NCI-H226 (cell line): Measurements from ENCODE around the gene SLC29A3.

Experiments
- DNase-seq: peaks from one replicate; pipeline ENCODE4 v3.0.0-alpha.2; 2015

Gene SLC29A3

DNA sequence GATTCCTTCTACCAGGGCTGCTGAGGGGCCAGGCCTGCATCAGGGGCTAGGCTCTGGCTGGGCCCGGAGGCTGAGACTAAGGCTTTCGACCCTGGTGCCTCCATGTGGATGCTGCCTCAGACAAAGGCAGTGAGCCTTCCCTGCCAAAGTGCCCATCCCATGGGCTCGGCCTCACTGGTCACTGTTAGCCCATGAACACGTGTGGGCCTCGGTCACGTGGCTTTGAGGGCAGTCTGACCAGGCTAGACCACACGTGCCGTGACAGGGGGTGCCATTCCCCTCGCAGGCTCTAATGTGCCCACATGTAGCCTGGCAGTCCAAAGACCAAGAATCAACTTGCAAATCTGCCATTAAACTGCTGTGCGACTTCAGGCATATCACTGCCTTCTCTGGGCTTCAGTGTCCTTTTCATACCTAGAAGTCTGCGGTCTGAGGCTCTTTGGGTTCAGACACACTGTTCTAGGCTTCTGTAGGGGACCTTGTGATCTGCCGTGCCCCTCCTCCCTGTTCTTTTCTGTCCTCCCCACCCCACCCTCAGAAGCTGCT lies 17.6 kb upstream of the SLC29A3 start:
- DNase-seq = no peak

DNA sequence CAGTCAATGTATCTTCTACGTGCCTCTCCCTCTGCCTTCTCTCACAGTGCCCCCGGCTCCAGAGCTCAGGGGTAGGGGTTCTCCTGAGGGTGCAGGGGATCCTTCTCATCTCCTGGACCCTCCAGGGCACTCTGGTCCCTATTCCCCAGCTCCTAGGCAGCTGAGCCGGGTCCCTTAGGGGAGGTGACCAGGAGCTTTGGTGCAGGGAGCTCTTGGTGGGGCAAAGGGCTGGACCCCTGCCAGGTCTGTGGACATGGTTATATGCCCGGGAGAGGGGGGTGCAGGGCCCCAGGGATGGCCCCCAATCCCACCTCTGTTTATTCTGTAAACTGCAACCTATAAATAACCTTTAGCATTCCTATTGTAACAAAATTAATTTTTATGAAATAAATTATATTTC lies 16.6 kb upstream of the SLC29A3 start:
- DNase-seq = no peak

DNA sequence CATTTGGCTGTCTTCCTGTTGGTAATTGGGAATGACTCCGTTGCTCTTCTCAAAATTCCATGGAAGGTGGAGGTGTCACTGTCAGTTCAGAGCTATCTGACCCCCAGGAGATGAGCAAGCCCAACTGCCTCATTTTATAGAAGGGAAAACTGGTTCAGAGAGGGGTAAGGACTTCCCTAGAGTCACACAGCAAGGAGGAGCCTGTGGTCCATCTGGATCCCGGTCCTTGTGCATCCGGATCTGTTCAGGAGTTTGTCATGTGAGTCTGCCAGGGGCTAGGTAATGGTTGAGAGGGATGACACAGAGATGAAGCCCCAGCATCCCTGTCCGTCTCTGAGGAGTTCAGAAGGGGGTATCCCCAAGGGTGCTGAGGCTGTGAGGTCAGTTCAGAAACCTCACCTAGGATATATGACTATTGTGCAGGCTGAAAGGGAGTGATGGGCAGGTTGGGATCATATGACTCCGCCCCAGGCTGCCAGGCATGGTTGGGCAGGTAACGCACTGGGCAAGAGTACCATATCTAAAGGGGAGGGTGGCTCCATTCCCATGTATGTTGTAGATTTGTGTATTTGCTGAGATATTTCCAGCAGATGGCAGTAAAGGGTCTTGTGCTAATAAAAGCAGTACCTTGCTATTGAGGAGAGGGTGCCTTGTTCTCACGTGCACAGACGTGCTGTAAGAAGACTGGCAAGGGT lies 16.0 kb upstream of the SLC29A3 start:
- peak; percentile 37 for DNase-seq

DNA sequence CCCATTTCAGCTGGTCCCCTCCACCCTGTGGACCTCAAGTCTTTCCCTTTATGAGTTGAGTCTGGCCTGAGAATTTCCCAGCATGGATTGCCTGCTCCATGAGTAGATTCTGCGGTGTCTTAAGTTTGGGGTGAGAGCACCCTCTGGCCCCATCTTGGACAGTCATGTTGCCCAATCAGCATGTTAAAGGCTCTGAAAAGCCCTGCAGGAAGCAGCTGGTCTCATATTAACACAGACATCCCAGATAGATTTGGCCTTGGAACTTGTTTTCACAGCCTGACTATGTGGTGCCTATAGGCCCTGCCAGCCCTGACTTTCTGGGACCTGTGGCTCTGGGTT lies 15.5 kb upstream of the SLC29A3 start:
- no peak for DNase-seq

DNA sequence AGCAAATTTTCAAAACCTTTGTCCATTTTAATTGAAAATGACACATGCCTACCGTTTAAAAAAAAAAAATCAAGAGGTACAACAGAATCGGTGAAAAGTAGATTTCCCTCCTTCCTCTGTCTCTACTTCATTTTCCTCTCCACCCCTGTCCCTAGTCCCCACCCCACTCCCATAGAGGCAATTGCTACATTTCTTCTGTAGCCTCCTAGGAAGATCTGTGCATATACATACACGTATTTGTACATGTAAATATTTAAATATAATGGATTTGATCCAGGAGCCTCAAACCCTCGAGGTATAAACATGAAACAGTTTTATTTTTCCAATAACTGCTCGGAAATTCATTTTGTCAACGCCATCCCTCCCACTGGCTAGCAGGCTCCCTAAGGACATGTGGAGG lies 14.1 kb upstream of the SLC29A3 start:
- no peak for DNase-seq

DNA sequence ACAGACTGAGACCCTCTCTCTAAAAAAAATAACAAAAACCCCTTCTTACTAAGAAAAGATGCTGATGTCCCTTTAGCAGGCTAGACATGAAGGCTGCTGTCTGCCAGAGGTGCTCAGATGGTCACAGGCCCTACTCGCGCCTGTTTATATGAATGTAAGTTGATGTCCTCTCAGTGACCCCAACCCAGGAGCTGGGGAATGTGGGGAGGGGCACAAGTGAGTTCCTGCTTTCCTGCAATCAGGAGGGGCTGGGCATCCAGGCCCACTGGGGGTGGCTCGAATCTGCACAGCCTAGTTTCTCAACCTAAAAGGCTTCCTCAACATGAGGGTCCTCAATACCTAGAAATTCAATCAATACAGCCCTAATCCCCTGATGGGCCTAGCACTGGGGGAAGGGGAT lies 12.1 kb upstream of the SLC29A3 start:
- DNase-seq = no peak

DNA sequence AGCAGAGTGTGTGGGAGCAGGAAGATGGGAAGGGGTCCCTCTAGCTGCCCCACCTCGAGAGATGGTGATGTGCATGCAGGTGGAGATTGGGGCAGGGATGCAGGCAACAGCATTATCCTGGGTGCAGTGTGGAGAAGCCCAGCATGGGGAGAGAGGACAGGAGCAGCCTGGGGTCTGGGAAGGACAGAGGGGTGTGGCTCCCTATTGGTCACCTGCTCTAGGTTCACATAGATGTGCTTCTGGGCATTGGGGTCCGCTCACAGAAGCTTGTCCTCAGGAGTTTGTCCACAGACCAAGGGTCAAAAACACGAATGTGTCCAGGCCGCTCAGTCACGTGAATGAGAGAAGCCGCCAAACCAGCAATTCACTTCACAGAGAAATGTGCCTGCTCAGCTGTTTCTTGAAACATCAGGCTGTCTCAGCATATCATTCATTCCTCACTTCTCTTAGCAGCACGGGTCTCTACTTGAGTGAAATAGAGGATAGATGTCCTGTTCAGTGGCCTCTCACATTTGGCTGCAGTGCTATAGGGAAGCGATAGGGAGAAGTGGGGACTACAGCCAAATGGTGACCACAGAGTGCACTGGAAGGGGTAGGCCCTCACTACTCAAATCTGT lies 11.5 kb upstream of the SLC29A3 start:
- no peak for DNase-seq

DNA sequence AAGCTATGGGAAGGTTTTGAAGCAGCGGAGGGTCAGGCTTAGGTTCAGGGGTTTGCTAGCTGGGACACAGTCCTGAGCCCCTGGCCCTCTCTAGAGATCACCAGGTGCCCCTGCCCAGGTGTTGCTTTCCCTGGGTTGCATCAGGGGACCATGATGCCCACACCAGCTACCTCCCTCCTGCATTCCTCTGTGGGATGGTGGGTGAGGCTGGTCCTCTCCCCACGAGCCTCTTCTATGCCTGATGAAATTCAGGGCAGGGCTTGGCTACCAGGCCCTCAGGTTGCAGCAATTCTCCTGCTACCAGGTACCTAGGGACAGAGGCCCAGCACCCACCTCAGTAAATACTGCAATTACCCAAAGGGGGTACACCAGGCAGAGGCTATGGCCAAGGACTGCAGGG lies 10.8 kb upstream of the SLC29A3 start:
- no peak for DNase-seq

DNA sequence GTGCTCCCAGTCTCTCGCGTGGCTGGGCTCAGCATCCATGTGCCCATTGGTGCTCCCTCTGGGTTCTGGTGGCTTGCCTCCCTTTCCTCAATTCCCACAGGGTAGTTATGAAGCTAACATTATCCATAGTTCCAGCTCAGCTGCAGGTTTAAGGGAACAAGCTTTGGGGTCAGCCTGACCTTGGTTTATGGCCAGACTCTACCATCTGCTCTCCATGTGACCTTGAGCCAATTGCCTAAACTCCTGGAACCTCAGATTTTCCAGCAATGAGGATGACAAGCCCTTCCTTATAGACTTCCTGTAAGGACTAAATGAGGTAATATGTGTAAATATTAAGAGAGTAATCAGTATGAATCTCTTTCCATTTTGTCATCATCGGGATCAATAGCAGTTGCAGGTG lies 10.1 kb upstream of the SLC29A3 start:
- DNase-seq = no peak

DNA sequence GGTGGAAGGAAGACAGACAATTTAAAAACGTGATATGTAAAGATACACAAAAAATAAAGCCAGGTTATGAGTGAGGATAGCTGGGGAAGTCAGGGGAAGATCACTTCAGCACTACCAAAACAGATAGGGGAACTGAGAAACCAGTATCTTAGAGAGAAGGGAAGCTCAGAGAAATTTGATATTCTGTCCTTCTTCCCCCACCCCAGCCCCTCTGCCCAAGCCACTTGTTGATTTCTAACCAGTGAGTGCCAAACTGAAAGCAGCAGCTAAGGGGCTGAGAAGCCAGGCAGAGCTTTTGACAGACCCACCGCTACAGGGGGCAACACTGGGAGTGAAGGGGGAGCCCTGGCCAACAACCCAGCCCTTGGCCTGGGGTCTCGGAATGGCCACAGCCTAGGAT lies 9.1 kb upstream of the SLC29A3 start:
- no peak for DNase-seq

DNA sequence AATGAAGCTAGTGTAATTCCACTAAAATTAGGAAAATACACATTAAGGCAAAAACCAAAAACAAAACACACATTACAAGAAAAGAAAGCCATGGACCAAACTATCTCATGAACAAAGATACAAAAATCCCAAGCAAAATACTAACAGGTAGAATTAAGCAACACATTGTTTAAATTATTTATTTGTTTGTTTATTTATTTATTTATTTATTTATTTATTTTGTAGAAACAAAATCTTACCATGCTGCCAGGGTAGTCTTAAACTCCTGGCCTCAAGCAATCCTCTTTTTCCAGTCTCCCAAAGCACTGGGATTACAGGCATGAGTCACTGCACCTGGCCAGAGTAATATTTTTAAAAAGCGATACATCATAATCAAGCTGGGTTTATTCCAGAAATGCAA lies 6.8 kb upstream of the SLC29A3 start:
- no peak for DNase-seq

DNA sequence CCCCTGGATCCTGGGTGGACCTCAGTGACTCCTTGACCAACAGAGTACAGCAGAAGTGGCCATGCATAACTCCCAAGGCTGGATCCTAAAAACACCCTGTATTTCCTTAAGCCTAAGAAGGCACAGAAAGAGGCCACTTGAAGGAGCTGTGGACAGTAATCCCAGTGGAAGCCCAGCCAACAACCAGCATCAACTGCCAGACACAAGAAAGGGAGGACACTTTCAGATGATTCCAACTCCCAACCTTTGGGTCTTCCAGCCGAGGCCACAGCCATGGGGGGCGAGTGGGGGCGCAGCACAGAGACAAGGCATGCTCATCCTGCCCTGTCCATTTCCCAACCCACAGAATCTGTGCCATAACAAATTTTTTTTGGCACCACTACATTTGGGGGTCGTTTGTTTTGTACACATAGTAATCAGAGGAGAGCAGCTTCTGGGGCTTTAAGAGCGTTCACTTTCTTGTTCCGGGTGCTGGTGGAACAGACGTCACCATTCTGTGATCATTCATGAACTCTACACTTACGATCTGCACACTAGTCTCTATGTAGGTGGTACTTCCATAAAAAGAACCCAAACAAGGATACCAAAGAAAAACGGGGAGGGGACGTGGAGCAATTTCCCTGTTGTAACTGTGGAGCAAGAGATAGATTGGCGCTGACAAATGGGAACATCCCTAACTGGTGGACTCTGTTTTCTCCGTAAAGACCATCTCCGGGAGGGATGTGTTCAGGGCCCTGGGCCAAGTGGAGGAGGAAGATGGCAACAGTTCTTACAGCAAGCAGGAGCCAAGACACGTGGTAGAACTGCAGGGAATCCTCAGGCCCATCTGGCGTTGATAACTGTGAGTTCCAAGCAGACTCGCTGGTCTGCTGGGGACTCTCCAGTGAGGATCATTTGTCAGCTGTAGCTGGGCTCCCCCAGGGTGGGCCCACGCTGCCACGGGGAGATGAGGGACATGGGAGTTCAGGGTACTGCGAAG lies 6.0 kb upstream of the SLC29A3 start:
- no peak for DNase-seq

DNA sequence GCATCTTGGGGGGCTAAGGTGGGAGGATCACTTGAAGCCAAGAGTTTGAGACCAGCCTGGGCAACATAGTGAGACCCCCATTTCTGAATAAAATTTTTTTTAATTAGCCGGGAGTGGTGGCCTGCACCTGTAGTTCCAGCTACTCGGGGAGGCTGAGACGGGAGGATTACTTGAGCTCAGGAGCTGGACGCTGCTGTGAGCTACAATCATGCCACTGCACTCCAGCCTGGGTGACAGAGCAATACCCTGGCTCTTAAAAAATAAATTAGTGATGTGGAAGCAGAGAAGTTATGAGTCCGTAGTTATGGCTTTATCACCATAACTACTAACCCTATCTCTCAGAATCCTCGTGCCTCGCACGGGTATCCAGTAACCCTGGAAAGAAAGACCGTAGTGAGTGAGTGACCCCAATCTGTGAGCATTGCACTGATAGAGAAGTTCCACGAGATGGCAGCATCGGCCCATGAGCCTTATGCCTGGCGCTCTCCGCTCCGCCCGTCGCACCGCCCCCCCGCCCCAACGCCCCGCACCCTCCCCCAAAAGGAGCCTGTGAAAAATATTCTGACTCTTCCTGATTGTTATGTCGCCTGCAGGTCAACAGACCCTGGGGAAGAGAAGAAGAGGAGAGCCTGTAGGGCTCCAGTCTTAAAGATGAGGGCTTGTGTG lies 4.9 kb upstream of the SLC29A3 start:
- no peak for DNase-seq

DNA sequence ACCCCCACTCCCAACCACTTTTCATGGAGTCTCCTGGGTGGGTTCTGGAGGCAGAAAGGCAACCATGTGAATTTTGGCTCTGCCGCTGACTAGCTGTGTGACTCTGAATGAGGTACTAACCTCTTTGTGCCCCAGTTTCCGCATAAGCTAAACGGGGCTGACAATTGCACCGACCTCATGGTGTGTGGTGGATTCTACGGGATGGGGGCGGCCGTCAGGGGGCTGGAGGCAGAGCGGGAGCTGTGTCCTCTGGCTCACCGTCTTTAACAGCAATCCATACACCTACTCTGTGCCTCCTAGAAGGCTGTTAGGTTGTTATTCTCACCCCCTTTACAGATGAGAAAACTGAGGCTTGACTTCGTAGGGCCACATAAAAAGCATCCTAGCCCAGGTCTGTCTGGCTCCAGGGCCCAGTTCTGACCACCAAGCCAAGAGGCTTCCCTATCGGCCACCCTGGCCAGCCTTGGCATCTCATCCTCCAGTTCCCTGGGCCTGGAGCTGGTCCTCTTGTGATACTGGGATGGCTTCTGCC lies 4.3 kb upstream of the SLC29A3 start:
- no peak for DNase-seq

DNA sequence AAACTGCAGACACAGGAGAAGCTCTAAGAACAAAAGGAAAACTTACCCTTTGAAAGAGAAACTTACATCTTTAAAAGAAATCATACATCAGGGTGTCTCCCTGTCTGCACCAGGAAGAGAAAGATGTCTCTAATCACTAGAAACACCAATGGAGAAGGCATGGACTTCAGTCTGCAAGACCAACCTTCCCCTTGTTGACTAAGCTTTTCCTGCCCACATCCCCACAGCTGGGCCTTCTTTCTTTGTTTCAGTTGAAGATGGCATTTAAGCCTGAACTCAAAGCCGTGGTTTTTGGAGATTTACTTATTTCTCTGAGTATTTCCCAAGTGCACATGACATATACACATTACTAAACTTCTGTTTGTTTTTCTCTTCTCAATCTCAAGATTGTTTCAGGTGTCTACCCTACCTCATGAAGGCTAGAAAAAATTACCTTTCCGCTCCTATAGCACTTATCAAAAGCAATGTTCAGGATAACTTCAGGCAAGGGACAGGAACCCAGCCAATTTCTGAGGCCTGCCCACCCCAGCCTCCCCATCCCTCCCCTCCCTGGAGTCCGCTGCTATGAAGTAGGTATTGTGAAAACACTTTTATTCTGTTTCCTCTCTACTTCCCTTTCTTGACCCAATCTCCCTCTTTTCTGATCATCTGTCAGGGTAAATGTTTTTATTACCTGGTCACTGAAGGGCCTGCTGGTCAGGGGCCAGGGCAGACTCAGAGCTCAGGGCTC lies 2.8 kb upstream of the SLC29A3 start:
- no peak for DNase-seq

DNA sequence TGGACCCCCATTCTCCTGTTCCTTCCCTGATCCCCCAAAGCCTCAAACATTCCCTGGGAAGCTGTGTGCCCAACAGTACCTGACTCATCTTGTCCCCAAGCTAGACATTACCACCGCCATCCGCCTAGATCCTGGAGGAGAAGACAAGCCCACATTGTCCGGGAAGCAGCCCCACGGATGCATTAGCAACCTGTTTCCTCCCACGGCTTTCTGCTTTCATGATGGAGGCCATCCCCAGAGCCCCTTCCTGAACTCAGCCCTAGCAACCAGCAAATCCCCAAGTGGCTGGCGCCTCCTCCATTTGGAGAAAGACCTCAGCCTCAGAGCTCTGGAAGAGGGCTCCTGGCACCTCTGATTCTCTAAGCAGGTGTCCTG lies 2.3 kb upstream of the SLC29A3 start:
- no peak for DNase-seq

DNA sequence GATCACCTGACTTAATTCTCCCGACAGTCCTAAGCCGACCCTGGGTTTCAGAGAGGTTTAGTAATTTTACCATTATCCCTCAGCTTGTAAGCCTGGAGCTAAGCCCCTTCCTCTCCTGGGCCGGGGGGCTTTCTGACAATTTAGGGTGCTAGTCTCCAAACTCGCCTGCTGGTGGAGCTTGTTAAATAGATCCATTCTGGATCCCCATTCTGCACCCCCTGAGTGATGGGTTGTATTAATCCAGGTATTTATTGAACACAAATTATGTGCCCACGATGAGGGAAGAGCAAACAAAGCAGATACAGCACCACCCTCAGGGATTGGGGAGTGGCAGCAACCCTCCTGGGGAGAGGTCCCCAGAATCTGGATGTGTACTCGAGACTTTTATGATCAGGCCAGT lies 1.3 kb upstream of the SLC29A3 start:
- DNase-seq = no peak

DNA sequence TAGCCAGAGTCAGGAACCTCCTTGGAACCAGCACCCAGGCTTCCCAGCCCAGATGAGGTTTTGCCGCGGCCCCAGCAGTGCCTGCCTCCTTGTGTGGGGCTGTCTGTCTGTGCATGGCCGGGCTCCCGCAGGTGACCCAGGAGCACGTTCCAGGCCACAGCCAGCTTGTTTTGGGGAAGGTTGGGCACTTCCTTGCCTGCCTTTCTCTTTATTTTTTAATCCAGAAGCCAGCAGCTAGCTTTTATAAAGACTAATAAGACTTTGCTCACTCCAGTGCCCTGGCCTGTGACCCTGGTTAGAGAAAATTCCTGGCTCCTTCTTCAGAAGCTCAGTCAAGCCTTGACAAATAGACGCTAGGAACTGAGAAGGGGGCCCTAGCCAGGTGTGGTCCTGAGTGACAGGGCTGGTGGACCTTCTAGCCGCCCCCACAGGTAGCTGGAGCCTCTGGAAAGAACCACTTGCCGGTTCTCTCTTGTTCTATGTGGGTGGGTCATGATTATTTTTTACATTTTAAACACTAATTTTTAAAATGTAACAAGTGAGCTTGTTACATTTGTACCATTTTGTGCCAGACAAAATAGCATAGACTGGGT lies 837 bp downstream of the SLC29A3 start:
- no peak for DNase-seq

DNA sequence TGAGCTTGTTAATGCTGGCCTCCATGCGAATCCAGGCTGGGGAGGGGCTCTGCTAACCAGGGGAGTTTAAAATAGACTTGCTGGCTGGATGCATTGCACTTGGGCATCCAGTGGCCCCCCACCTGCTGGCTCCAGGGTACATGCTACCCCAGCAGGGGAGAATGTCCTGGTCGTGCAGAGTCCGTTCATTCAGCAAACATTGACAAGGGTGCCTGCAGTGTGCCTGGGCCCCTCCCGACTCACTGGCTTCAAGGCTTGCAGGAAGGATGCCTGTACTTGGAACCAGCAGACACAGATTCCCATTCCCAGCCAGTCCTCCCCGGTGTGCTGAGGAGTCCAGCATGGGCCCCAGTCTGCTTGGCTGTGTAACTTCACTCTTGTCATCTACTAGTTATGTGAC lies 1.5 kb downstream of the SLC29A3 start:
- no peak for DNase-seq

DNA sequence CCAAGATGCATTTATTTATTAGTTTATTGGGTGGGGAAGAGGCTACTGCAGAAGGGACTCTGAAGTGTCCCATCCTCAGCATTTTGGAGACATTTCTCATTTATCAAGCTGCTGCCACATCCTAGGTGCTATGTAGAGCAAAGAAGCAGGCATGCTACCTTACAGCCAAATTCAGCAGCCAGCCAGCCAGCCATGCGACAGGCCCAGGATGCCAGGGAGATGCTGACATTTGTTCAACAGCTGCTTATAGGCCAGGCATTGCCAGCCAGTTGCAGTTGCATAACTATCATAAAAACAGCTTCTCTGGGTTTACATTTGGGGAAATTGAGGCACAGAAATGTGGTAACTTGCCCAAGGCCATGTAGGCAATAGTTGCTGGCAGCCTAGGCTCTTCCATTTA lies 2.3 kb downstream of the SLC29A3 start:
- no peak for DNase-seq

DNA sequence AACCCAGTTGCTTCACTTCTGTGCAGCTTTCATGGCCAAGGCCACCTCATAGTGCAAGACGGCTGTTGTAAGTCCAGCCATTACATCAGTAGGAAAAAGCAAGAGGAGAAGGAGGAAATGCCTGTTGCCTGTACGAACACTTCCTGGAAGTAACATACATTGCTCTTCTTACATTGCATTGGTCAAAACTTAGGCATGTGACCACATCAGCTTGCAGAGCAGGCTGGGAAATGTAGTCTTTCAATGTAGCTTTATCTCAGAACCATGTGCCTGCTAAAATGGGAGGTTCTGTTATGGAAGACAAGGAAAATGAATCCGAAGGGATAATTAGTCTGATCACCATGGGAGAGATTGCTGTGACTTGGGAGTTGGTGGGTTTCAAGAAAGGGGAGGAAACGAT lies 4.3 kb downstream of the SLC29A3 start:
- no peak for DNase-seq

DNA sequence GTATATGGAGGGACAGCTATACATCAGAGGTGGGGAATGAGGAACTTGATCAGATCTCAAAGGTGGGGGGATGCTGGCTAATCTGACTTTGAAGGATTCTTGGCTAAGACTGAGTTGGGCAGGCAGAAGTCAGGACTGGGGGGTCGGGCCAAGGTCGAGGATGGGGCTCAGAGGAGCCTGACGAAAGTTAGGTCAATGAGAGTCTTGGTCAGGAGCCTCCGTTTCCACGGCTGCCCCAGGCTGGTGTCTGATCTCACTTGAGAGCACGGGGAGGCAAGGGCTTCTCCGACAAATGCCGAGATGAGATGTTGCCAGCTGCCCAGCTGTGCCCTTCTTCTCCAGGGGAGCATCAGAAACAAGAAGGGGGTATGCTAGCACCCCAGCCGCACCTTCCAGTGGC lies 5.7 kb downstream of the SLC29A3 start:
- no peak for DNase-seq
